IPS-20b (cell line): Measurements from ENCODE around the gene UTF1.

Experiments
- H3K27ac ChIP-seq: one replicate; pipeline ENCODE4 v1.5.1; 2013; ENCODE audit warnings: low read length
- H3K27me3 ChIP-seq: 2 replicates; pipeline ENCODE4 v1.6.1; 2013; ENCODE audit warnings: mild to moderate bottlenecking, low read length, inconsistent platforms; ENCODE audit not compliant: insufficient read depth
- H3K36me3 ChIP-seq: 2 replicates; pipeline ENCODE4 v1.6.1; 2013; ENCODE audit warnings: low read depth, mild to moderate bottlenecking, inconsistent platforms, low read length, moderate library complexity; ENCODE audit not compliant: insufficient read depth
- H3K4me1 ChIP-seq: 2 replicates; pipeline ENCODE4 v1.6.1; 2013; ENCODE audit warnings: mild to moderate bottlenecking, control low read depth, inconsistent platforms, low read length, moderate library complexity; ENCODE audit not compliant: insufficient read depth
- H3K4me3 ChIP-seq: 2 replicates; pipeline ENCODE4 v1.5.1; 2013; ENCODE audit warnings: mild to moderate bottlenecking, low read length, inconsistent platforms
- H3K9ac ChIP-seq: 2 replicates; pipeline ENCODE4 v1.6.1; 2013; ENCODE audit warnings: low read depth, mild to moderate bottlenecking, inconsistent platforms, low read length, moderate library complexity
- H3K9me3 ChIP-seq: 2 replicates; pipeline ENCODE4 v1.6.1; 2013; ENCODE audit warnings: mild to moderate bottlenecking, low read depth, low read length, inconsistent platforms; ENCODE audit not compliant: insufficient read depth

UTF1 gene

GRCh38 chr10:133205146-133205545, 24.9 kb upstream of the UTF1 start:
- H3K9me3 ChIP-seq: no peaks in the 10 kb centered on the region
- H3K27ac ChIP-seq: no peak overlapping the region
- H3K4me3 ChIP-seq: no peak overlapping the region
- no peak overlapping the region for H3K9ac ChIP-seq
- H3K27me3 ChIP-seq: no peaks in the 10 kb centered on the region
- H3K36me3 ChIP-seq: no peaks in the 10 kb centered on the region
- H3K4me1 ChIP-seq: no peaks in the 10 kb centered on the region

GRCh38 chr10:133206356-133207040, 23.5 kb upstream of the UTF1 start:
- H3K4me3 ChIP-seq: no peak overlapping the region
- no peak overlapping the region for H3K9ac ChIP-seq
- H3K36me3 ChIP-seq: no peaks in the 10 kb centered on the region
- no peaks in the 10 kb centered on the region for H3K9me3 ChIP-seq
- no peaks in the 10 kb centered on the region for H3K27me3 ChIP-seq
- H3K27ac ChIP-seq: no peak overlapping the region
- no peaks in the 10 kb centered on the region for H3K4me1 ChIP-seq

DNA sequence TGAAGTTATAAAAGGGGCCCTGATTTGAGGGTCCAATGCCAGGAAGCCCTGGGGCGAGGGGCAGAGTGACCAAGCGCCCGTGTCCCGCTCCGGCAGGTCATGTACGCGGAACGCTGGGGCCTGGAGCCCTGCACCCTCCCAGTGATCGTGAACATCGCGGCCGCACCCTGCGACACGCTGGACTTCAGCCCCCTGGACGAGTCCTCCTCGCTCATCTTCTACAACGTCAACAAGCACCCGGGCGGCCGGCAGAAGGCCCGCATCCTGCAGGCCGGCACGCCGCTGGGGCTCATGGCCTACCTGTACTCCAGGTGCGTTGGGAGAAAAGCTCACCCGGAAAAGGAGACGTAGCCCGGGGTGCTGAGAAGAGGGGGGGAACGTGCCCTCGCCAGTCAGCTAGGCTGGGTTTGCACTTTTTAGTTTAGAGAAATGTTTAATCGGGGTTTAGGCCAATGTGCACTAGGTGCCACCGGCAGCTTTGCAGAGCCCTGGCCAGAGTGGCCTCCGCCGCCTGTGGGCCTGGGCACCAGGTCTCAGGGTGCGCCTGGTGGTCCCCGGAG, 22.9 kb upstream of the UTF1 start:
- Histone ChIP-seq H3K27me3 (no peaks in the 10 kb centered on the region), H3K27ac (no peak overlapping the region), H3K4me1 (no peaks in the 10 kb centered on the region), H3K4me3 (no peak overlapping the region), H3K9me3 (no peaks in the 10 kb centered on the region), H3K9ac (no peak overlapping the region), H3K36me3 (no peaks in the 10 kb centered on the region)

- Histone ChIP-seq H3K27me3 (no peaks in the 10 kb centered on the region), H3K36me3 (no peaks in the 10 kb centered on the region), H3K9me3 (no peaks in the 10 kb centered on the region), H3K27ac (no peak overlapping the region), H3K4me3 (no peak overlapping the region), H3K4me1 (no peaks in the 10 kb centered on the region), H3K9ac (no peak overlapping the region)
These were observed 22.4 kb upstream of the UTF1 start for GRCh38 chr10:133207627-133208026.

DNA sequence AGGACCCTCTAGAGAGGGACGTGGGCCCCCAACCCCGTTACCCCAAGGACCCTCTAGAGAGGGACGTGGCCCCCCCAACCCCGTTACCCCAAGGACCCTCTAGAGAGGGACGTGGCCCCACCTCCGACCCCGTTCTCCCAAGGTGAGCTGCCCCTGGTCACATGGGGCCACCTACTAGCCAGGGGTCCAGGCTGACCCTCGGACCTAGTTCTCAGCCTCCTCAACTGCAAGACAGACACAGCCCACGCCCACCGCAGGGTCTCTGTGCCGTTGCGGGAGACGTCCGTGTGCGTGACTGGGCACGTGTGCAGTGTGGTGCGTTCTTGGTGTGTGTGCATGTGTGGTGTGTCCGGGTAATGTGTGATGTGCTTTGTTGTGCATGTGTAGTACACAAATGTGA, 21.6 kb upstream of the UTF1 start:
- no peaks in the 10 kb centered on the region for H3K9me3 ChIP-seq
- no peak overlapping the region for H3K27ac ChIP-seq
- H3K9ac ChIP-seq: no peak overlapping the region
- H3K36me3 ChIP-seq: no peaks in the 10 kb centered on the region
- H3K27me3 ChIP-seq: no peaks in the 10 kb centered on the region
- no peaks in the 10 kb centered on the region for H3K4me1 ChIP-seq
- H3K4me3 ChIP-seq: no peak overlapping the region

GRCh38 chr10:133209117-133209516, 20.9 kb upstream of the UTF1 start:
- Histone ChIP-seq H3K27ac (no peak overlapping the region), H3K36me3 (no peaks in the 10 kb centered on the region), H3K9me3 (no peaks in the 10 kb centered on the region), H3K9ac (no peak overlapping the region), H3K4me1 (no peaks in the 10 kb centered on the region), H3K4me3 (no peak overlapping the region), H3K27me3 (no peaks in the 10 kb centered on the region)

DNA sequence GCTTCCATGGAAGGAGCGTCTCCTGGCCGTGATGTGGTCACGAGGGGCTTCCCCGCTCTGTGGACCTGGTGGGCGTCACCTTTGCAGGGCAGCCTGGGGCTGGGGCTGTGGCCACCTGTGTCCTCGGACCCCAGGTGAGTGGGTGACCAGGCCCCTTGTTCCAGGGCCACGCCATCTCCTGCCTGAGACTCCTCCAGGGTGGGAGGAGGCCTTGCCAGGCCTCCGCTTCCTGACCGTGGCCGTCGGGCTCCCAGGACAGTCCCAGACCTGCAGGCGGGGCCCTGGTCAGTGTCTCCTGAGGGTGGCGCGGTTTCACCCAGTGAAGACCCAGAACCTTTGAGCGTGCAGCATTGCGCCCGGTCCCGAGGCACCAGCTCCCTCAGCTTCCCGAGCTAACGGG, 20.4 kb upstream of the UTF1 start:
- Histone ChIP-seq H3K36me3 (no peaks in the 10 kb centered on the region), H3K27ac (no peak overlapping the region), H3K27me3 (no peaks in the 10 kb centered on the region), H3K9me3 (no peaks in the 10 kb centered on the region), H3K4me1 (no peaks in the 10 kb centered on the region), H3K4me3 (no peak overlapping the region), H3K9ac (no peak overlapping the region)

DNA sequence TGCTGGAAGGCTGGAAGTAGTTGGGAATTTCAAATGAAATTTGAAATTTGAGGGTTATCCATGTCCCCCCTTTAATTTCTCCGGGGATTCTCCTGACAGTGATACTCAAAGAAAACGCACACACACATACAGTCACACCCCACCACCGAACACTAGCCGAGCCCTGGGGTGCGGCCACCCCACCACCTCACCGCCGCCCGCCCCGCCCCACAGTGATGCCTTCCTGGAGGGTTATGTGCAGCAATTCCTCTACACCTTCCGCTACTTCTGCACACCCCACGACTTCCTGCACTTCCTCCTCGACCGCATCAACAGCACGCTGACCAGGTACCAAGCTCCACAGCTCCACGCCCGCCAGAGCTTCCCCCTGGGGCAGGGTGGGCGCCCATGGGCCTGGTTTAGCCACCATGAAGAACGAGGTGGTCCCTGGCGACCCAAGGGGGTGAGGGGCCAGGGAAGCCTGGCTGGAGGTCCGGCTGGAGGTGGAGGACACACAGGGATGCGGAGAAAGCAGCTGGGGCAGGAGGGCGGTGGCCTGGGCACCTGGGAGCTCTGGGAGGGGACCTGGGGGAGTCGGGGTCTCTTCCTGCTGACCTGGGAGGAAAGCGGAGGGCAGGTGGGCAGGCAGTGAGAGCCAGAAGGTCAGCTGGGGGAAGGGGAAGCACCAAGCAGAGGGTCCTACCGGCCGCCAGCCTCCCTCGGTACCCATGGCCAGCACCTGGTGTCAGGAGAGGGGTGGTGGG, 19.4 kb upstream of the UTF1 start:
- H3K36me3 ChIP-seq: no peaks in the 10 kb centered on the region
- no peaks in the 10 kb centered on the region for H3K9me3 ChIP-seq
- no peaks in the 10 kb centered on the region for H3K27me3 ChIP-seq
- H3K27ac ChIP-seq: no peak overlapping the region
- H3K4me1 ChIP-seq: no peaks in the 10 kb centered on the region
- H3K9ac ChIP-seq: no peak overlapping the region
- H3K4me3 ChIP-seq: no peak overlapping the region

GRCh38 chr10:133211141-133211830, 18.7 kb upstream of the UTF1 start:
- Histone ChIP-seq H3K27me3 (no peaks in the 10 kb centered on the region), H3K4me1 (no peaks in the 10 kb centered on the region), H3K4me3 (no peak overlapping the region), H3K9ac (no peak overlapping the region), H3K36me3 (no peaks in the 10 kb centered on the region), H3K27ac (no peak overlapping the region), H3K9me3 (no peaks in the 10 kb centered on the region)

- no peaks in the 10 kb centered on the region for H3K27me3 ChIP-seq
- H3K27ac ChIP-seq: no peak overlapping the region
- no peaks in the 10 kb centered on the region for H3K36me3 ChIP-seq
- no peak overlapping the region for H3K9ac ChIP-seq
- H3K4me1 ChIP-seq: no peaks in the 10 kb centered on the region
- H3K9me3 ChIP-seq: no peaks in the 10 kb centered on the region
- no peak overlapping the region for H3K4me3 ChIP-seq
These were observed 17.8 kb upstream of the UTF1 start for GRCh38 chr10:133211959-133212852.

- H3K4me1 ChIP-seq: no peaks in the 10 kb centered on the region
- no peak overlapping the region for H3K4me3 ChIP-seq
- no peaks in the 10 kb centered on the region for H3K36me3 ChIP-seq
- H3K9ac ChIP-seq: no peak overlapping the region
- H3K9me3 ChIP-seq: no peaks in the 10 kb centered on the region
- H3K27ac ChIP-seq: no peak overlapping the region
- H3K27me3 ChIP-seq: no peaks in the 10 kb centered on the region
These were observed 17.0 kb upstream of the UTF1 start for GRCh38 chr10:133212853-133213494.
